HepG2 (cell line): ENCODE measurements around the gene ZFYVE28. TPM values are rescaled to one million over a fixed set of nuclear protein-coding genes. Genes with fewer than 3 reads are reported as not detected.

Source experiments
- ATF1 ChIP-seq: IDR thresholded peaks from 2 replicates; pipeline ENCODE4 v1.6.1; 2016; ENCODE audit warnings: mild to moderate bottlenecking, control low read depth
- HDAC6 ChIP-seq: fragments of 200-600 bp; sonication (generic); IDR thresholded peaks from 2 replicates; pipeline ENCODE4 v1.7.0; 2017; ENCODE audit warnings: mild to moderate bottlenecking, antibody characterized with exemption, low read length, low read depth
- MEIS1 ChIP-seq: sonication (generic); formaldehyde crosslinking; IDR thresholded peaks from 2 replicates; pipeline ENCODE4 v1.9.0; 2021; ENCODE audit warnings: mild to moderate bottlenecking, missing genetic modification reagents, moderate library complexity, borderline replicate concordance
- NBN ChIP-seq: fragments of 450-650 bp; conservative IDR thresholded peaks from 2 replicates; pipeline ENCODE4 v1.6.1; 2017
- PHF8 ChIP-seq: sonication (generic); formaldehyde crosslinking; IDR thresholded peaks from 2 replicates; pipeline ENCODE4 v1.5.0; 2020; ENCODE audit warnings: missing genetic modification reagents
- RFX3 ChIP-seq: IDR thresholded peaks from 2 replicates; pipeline ENCODE4 v1.6.1; 2016; ENCODE audit warnings: missing biosample characterization, missing genetic modification reagents
- RXRB ChIP-seq: IDR thresholded peaks from 2 replicates; pipeline ENCODE4 v1.6.1; 2016; ENCODE audit warnings: borderline replicate concordance, missing genetic modification reagents, missing compliant biosample characterization
- SRSF9 ChIP-seq: fragments of 200-400 bp; formaldehyde crosslinking; IDR thresholded peaks from 2 replicates; pipeline ENCODE4 v1.6.1; 2018; ENCODE audit warnings: borderline replicate concordance, mild to moderate bottlenecking, low read depth, low read length; ENCODE audit not compliant: insufficient read depth, poor library complexity, severe bottlenecking
- TMF1 ChIP-seq: sonication (generic); formaldehyde crosslinking; IDR thresholded peaks from 2 replicates; pipeline ENCODE4 v1.8.1; 2022; ENCODE audit warnings: low read depth, missing genetic modification reagents
- ZFX ChIP-seq: sonication (generic); formaldehyde crosslinking; IDR thresholded peaks from 2 replicates; pipeline ENCODE4 v1.4.0; 2020; ENCODE audit warnings: mild to moderate bottlenecking, low read depth, missing genetic modification reagents, moderate library complexity
- ZMYM3 ChIP-seq: sonication (generic); formaldehyde crosslinking; IDR thresholded peaks from 2 replicates; pipeline ENCODE4 v1.5.1; 2020; ENCODE audit warnings: mild to moderate bottlenecking, missing genetic modification reagents
- ZNF20 ChIP-seq: sonication (generic); formaldehyde crosslinking; IDR thresholded peaks from 2 replicates; pipeline ENCODE4 v1.4.0; 2020; ENCODE audit warnings: mild to moderate bottlenecking, moderate library complexity, missing genetic modification reagents
- ZNF816 ChIP-seq: sonication (generic); formaldehyde crosslinking; IDR thresholded peaks from 2 replicates; pipeline ENCODE4 v1.8.0; 2022; ENCODE audit warnings: missing genetic modification reagents, mild to moderate bottlenecking, borderline replicate concordance
- polyA plus RNA-seq, 8 experiments: library from polyadenylated mRNA; depleted of rRNA in 3 of 8; stranded (reverse) in 7 of 8; unstranded in 1 of 8; fragments of >200 nt; fragmentation: Illumina TruSeq in 4 of 8; extraction: Trizol in 4 of 8; gene quantifications; 2 replicates each; pipeline versions ENCODE4 v1.2.1 to v1.2.3, GENCODE V29; 2011 to 2016; ENCODE audit warnings: low read depth in 4 of 8, missing spikeins in 1 of 8, mixed read lengths in 1 of 8; ENCODE audit not compliant: insufficient read depth in 1 of 8
- total RNA-seq, 5 experiments: library from RNA; depleted of rRNA; stranded (reverse); fragments of >200 nt; fragmentation: Illumina TruSeq; extraction: Trizol; gene quantifications; 2 replicates each; pipeline ENCODE4 v1.2.3, GENCODE V29; 2016; ENCODE audit warnings: low read depth in 1 of 5
- TF ChIP-seq, protein P1 (sequence below): sonication (generic); formaldehyde crosslinking; IDR thresholded peaks from 2 replicates; pipeline ENCODE4 v1.9.0; 2022; ENCODE audit warnings: missing genetic modification reagents, mild to moderate bottlenecking, borderline replicate concordance
- TF ChIP-seq, protein P2 (sequence below): sonication (generic); formaldehyde crosslinking; IDR thresholded peaks from 2 replicates; pipeline ENCODE4 v1.4.0; 2020; ENCODE audit warnings: missing genetic modification reagents
- TF ChIP-seq, protein P3 (sequence below), 2 experiments: sonication (generic) in 1 of 2; formaldehyde crosslinking in 1 of 2; IDR thresholded peaks; 2 replicates each; pipeline versions ENCODE4 v1.4.0 to v1.6.1; 2018 to 2020; ENCODE audit warnings: missing genetic modification reagents in 2 of 2, borderline replicate concordance in 1 of 2, low read depth in 1 of 2, mild to moderate bottlenecking in 1 of 2, missing biosample characterization in 1 of 2
- TF ChIP-seq, protein P4 (sequence below): sonication (generic); formaldehyde crosslinking; IDR thresholded peaks from 2 replicates; pipeline ENCODE4 v1.5.1; 2020; ENCODE audit warnings: mild to moderate bottlenecking, missing genetic modification reagents
- TF ChIP-seq, protein P5 (sequence below): sonication (generic); formaldehyde crosslinking; IDR thresholded peaks from 2 replicates; pipeline ENCODE4 v1.4.0; 2020; ENCODE audit warnings: missing genetic modification reagents

Gene ZFYVE28
- total and polyA plus RNA-seq, 2 of the 13 experiments (the other 11 are each of a cell fraction or from before 2014, with no cell fraction given): 0.12 to 0.22 TPM

DNA sequence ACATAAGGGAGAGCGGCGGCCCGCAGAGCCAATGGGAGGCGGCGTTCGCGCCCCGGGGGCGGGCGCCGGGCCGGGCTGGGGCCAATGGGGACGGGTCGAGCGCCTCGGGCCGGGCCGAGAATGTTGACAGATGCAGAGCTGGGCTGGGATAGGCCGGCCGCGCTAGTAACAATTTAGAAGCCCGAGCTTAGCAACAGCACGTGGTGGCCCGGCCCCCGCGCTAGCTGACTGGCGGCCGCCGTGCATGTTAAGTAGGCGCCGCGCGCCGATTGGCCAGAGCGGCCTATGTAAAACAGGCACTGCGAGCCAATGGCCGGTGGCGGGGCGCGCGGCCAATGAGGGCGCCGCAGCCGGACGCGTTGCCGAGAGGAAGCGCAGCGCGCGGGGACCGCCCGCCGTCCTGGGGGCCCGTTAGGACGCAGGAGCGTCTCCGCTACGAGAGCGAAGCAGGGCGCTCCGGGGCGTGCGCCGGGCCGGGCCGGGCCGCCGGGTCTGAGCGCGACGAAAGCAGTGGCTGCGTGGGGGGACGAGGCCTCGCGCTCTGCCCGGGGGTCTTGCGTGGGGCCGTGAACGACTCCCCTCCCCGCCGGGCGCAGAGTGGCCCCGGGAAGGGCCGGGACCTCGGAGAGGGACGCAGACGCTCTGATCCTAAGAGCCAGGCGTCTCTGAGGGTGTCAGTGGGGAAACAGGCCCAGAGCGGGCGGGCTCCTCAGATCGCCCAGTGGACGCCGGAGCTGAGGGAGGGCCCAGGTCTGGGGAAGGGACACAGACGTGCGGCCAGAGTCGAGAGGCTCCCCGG, 156.1 kb downstream of the ZFYVE28 start (continued):
- TF ChIP-seq, protein P1, sequence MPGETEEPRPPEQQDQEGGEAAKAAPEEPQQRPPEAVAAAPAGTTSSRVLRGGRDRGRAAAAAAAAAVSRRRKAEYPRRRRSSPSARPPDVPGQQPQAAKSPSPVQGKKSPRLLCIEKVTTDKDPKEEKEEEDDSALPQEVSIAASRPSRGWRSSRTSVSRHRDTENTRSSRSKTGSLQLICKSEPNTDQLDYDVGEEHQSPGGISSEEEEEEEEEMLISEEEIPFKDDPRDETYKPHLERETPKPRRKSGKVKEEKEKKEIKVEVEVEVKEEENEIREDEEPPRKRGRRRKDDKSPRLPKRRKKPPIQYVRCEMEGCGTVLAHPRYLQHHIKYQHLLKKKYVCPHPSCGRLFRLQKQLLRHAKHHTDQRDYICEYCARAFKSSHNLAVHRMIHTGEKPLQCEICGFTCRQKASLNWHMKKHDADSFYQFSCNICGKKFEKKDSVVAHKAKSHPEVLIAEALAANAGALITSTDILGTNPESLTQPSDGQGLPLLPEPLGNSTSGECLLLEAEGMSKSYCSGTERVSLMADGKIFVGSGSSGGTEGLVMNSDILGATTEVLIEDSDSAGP (CRISPR knock-in tag): peak; percentile 75; the same call in 1 of the 2 replicates
- TF ChIP-seq, protein P2, sequence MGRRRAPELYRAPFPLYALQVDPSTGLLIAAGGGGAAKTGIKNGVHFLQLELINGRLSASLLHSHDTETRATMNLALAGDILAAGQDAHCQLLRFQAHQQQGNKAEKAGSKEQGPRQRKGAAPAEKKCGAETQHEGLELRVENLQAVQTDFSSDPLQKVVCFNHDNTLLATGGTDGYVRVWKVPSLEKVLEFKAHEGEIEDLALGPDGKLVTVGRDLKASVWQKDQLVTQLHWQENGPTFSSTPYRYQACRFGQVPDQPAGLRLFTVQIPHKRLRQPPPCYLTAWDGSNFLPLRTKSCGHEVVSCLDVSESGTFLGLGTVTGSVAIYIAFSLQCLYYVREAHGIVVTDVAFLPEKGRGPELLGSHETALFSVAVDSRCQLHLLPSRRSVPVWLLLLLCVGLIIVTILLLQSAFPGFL (CRISPR knock-in tag): no peak
- TF ChIP-seq RFX3 (CRISPR knock-in tag) (no peak), ZFX (CRISPR knock-in tag) (peak; percentile 98), HDAC6 (no peak), RXRB (CRISPR knock-in tag) (no peak), TMF1 (peak; percentile 93), ZMYM3 (CRISPR knock-in tag) (no peak), SRSF9 (no peak), ZNF20 (no peak), PHF8 (CRISPR knock-in tag) (peak; percentile 77), MEIS1 (CRISPR knock-in tag) (peak; percentile 84), ZNF816 (no peak), ATF1 (CRISPR knock-in tag) (no peak), NBN (no peak)
- TF ChIP-seq, protein P3, sequence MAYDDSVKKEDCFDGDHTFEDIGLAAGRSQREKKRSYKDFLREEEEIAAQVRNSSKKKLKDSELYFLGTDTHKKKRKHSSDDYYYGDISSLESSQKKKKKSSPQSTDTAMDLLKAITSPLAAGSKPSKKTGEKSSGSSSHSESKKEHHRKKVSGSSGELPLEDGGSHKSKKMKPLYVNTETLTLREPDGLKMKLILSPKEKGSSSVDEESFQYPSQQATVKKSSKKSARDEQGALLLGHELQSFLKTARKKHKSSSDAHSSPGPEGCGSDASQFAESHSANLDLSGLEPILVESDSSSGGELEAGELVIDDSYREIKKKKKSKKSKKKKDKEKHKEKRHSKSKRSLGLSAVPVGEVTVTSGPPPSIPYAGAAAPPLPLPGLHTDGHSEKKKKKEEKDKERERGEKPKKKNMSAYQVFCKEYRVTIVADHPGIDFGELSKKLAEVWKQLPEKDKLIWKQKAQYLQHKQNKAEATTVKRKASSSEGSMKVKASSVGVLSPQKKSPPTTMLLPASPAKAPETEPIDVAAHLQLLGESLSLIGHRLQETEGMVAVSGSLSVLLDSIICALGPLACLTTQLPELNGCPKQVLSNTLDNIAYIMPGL (CRISPR knock-in tag; IDR thresholded peaks at IDR 0.05; ENCODE audit: borderline replicate concordance in 1 of 2, low read depth in 1 of 2): peak; percentile 76 to 82
- TF ChIP-seq, protein P4, sequence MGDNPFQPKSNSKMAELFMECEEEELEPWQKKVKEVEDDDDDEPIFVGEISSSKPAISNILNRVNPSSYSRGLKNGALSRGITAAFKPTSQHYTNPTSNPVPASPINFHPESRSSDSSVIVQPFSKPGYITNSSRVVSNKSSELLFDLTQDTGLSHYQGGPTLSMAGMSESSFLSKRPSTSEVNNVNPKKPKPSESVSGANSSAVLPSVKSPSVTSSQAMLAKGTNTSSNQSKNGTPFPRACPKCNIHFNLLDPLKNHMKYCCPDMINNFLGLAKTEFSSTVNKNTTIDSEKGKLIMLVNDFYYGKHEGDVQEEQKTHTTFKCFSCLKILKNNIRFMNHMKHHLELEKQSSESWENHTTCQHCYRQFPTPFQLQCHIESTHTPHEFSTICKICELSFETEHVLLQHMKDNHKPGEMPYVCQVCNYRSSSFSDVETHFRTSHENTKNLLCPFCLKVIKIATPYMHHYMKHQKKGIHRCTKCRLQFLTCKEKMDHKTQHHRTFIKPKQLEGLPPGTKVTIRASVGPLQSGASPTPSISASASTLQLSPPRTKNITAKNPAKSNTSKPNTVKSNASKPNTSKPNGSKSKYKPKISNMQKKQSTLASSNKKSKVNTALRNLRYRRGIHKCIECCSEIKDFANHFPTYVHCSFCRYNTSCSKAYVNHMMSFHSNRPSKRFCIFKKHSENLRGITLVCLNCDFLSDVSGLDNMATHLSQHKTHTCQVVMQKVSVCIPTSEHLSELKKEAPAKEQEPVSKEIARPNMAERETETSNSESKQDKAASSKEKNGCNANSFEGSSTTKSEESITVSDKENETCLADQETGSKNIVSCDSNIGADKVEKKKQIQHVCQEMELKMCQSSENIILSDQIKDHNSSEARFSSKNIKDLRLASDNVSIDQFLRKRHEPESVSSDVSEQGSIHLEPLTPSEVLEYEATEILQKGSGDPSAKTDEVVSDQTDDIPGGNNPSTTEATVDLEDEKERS (CRISPR knock-in tag): no peak
- TF ChIP-seq, protein P5, sequence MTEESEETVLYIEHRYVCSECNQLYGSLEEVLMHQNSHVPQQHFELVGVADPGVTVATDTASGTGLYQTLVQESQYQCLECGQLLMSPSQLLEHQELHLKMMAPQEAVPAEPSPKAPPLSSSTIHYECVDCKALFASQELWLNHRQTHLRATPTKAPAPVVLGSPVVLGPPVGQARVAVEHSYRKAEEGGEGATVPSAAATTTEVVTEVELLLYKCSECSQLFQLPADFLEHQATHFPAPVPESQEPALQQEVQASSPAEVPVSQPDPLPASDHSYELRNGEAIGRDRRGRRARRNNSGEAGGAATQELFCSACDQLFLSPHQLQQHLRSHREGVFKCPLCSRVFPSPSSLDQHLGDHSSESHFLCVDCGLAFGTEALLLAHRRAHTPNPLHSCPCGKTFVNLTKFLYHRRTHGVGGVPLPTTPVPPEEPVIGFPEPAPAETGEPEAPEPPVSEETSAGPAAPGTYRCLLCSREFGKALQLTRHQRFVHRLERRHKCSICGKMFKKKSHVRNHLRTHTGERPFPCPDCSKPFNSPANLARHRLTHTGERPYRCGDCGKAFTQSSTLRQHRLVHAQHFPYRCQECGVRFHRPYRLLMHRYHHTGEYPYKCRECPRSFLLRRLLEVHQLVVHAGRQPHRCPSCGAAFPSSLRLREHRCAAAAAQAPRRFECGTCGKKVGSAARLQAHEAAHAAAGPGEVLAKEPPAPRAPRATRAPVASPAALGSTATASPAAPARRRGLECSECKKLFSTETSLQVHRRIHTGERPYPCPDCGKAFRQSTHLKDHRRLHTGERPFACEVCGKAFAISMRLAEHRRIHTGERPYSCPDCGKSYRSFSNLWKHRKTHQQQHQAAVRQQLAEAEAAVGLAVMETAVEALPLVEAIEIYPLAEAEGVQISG (CRISPR knock-in tag): peak; percentile 79
